Osteoblast (primary cell): ENCODE results near the gene UPK1A. TPM values are rescaled to one million over a fixed set of nuclear protein-coding genes. Genes with fewer than 3 reads are reported as not detected.

Source experiments
- DNase-seq: peaks from one replicate; pipeline ENCODE4 v3.0.0; 2011; ENCODE audit warnings: low spot score, mixed read lengths; ENCODE audit not compliant: insufficient read length; ENCODE audit errors: missing footprints
- H2AFZ ChIP-seq: 2 replicates; pipeline ENCODE4 v1.6.0; 2011; ENCODE audit warnings: mild to moderate bottlenecking, low read length
- H3K27ac ChIP-seq: 2 replicates; pipeline ENCODE4 v1.5.1; 2011; ENCODE audit warnings: mild to moderate bottlenecking, low read depth, low read length, moderate library complexity
- H3K27me3 ChIP-seq: 2 replicates; pipeline ENCODE4 v1.6.0; 2012; ENCODE audit warnings: mild to moderate bottlenecking, control low read depth, inconsistent platforms, low read length, moderate library complexity; ENCODE audit not compliant: insufficient read depth
- H3K36me3 ChIP-seq: 2 replicates; pipeline ENCODE4 v1.5.1; 2011; ENCODE audit warnings: mild to moderate bottlenecking, low read length, control low read depth, moderate library complexity; ENCODE audit not compliant: insufficient read depth
- H3K4me1 ChIP-seq: 2 replicates; pipeline ENCODE4 v1.5.1; 2011; ENCODE audit warnings: mild to moderate bottlenecking, low read length, control low read depth, moderate library complexity; ENCODE audit not compliant: insufficient read depth
- H3K4me2 ChIP-seq: 2 replicates; pipeline ENCODE4 v1.6.0; 2011; ENCODE audit warnings: mild to moderate bottlenecking, low read length; ENCODE audit not compliant: insufficient read depth
- H3K4me3 ChIP-seq: fragments of 200-600 bp; sonication (generic); 3 replicates; pipeline ENCODE4 v1.5.1; 2012; ENCODE audit warnings: mild to moderate bottlenecking, low read length, inconsistent platforms; ENCODE audit not compliant: insufficient read depth
- H3K79me2 ChIP-seq: 2 replicates; pipeline ENCODE4 v1.6.0; 2012; ENCODE audit warnings: mild to moderate bottlenecking, low read length, control low read depth, inconsistent platforms; ENCODE audit not compliant: insufficient read depth
- H3K9me3 ChIP-seq: 2 replicates; pipeline ENCODE4 v1.5.1; 2011; ENCODE audit warnings: low read depth, low read length, control low read depth
- H4K20me1 ChIP-seq: 2 replicates; pipeline ENCODE4 v1.6.0; 2012; ENCODE audit warnings: mild to moderate bottlenecking, low read length, control low read depth; ENCODE audit not compliant: insufficient read depth
- total RNA-seq: library from RNA; depleted of rRNA; stranded (reverse); fragments of >200 nt; gene quantifications from 2 replicates; pipeline ENCODE4 v1.2.3, GENCODE V29; 2012
- TF ChIP-seq, protein P1 (sequence below): IDR thresholded peaks from 2 replicates; pipeline ENCODE4 v1.5.1; 2011; ENCODE audit warnings: mild to moderate bottlenecking, low read depth, low read length, moderate library complexity; ENCODE audit errors: extremely low read depth

UPK1A gene
- total RNA-seq, 1 donor: not detected

DNA sequence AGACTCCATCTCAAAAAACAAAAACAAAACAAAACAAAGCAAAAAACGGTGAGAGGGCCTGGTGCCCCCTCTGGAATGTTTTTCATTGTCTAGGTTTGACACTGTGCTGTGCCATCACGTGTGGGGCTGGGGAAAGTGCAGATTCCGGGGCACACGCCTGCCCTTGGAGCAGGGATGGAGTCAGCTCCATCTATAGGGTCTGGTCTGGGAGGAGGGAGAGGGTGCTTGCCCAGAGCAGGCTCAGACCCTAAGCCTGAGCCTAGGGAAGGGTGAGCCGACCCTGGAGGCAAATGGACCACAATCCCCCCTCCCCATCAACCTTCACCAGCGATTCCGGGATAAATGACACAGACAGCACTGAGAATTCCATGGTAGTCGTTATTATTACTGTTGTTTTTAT lies 27.1 kb downstream of the UPK1A start:
- H2AFZ ChIP-seq: no peak overlapping the region
- no peak for DNase-seq
- no peaks in the 10 kb centered on the region for H3K27me3 ChIP-seq
- no peaks in the 10 kb centered on the region for H3K9me3 ChIP-seq
- no peaks in the 10 kb centered on the region for H3K36me3 ChIP-seq
- no peak overlapping the region for H3K27ac ChIP-seq
- no peak overlapping the region for H3K4me3 ChIP-seq
- TF ChIP-seq, protein P1, sequence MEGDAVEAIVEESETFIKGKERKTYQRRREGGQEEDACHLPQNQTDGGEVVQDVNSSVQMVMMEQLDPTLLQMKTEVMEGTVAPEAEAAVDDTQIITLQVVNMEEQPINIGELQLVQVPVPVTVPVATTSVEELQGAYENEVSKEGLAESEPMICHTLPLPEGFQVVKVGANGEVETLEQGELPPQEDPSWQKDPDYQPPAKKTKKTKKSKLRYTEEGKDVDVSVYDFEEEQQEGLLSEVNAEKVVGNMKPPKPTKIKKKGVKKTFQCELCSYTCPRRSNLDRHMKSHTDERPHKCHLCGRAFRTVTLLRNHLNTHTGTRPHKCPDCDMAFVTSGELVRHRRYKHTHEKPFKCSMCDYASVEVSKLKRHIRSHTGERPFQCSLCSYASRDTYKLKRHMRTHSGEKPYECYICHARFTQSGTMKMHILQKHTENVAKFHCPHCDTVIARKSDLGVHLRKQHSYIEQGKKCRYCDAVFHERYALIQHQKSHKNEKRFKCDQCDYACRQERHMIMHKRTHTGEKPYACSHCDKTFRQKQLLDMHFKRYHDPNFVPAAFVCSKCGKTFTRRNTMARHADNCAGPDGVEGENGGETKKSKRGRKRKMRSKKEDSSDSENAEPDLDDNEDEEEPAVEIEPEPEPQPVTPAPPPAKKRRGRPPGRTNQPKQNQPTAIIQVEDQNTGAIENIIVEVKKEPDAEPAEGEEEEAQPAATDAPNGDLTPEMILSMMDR: no peak
- no peak overlapping the region for H3K4me2 ChIP-seq
- no peaks in the 10 kb centered on the region for H4K20me1 ChIP-seq
- H3K79me2 ChIP-seq: no peaks in the 10 kb centered on the region
- H3K4me1 ChIP-seq: no peaks in the 10 kb centered on the region

DNA sequence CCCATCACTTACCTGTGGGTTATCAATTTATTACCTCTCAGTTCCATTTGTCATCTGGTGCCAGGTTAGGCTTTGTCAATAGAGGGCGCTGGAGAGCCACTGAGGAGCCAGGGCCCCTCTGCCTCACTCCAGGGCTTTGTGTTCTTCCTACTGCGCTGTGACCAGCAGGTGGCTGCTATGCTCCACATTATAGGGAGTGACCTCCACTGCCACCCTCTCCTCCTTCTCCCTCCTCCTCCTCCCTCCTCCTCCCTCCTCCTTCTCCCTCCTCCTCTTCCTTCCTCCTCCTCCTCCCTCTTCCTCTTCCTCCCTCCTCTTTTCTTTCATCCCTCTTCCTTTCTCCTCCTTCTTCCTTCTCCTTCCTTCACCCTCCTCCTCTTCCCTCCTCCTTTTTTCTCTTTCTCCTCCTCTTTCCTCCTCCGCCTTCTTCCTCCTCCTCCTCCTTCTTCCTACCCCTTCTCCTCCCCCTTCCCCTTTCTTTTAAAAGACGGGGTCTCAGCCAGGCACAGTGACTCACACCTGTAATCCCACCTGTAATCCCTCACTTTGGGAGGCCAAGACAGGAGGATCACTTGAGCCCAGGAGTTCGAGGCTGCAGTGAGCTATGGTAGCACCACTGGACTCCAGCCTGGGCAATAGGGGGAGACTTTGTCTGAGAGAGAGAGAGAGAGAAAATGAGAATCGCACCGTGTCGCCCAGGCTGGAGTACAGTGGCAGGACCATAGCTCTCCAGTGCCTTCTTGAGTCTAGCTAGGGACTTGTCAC lies 27.7 kb downstream of the UPK1A start:
- no peaks in the 10 kb centered on the region for H3K79me2 ChIP-seq
- peak; percentile 97 for DNase-seq
- H3K27ac ChIP-seq: no peak overlapping the region

DNA sequence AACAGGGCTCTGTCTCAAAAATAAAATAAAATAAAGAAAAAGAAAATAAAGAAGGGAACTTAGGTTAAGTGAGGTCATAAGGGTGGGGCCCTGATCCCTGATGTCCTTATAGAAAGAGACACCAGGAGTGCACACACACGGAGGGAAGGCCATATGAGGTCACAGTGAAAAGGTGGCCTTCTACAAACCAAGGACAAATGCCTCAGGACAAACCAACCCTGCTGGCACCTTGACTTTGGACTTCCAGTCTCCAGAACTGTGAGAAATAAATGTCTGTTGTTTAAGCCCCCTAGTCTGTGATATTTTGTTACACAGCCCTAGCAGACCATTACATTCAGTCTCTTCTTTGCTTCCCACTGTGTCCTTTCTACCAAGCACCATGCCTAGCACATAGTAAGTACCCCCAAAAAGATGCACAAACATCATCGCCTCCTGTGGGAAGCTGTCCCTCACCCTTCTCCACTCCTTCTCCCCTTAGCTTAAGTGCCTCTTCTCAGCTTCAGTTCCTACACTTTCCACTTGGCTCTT lies 29.6 kb downstream of the UPK1A start:
- H3K27ac ChIP-seq: no peak overlapping the region
- H3K36me3 ChIP-seq: no peaks in the 10 kb centered on the region
- no peaks in the 10 kb centered on the region for H3K79me2 ChIP-seq
- H3K4me2 ChIP-seq: no peak overlapping the region
- no peak for DNase-seq
- H2AFZ ChIP-seq: no peak overlapping the region
- H3K27me3 ChIP-seq: no peaks in the 10 kb centered on the region
- H3K4me3 ChIP-seq: no peak overlapping the region
- no peaks in the 10 kb centered on the region for H3K9me3 ChIP-seq
- H3K4me1 ChIP-seq: no peaks in the 10 kb centered on the region
- H4K20me1 ChIP-seq: no peaks in the 10 kb centered on the region
- TF ChIP-seq, protein P1: no peak

More for the DNA sequence above, 27.7 kb downstream of the UPK1A start:
- no peak overlapping the region for H3K4me3 ChIP-seq
- H3K4me1 ChIP-seq: no peaks in the 10 kb centered on the region
- H3K4me2 ChIP-seq: no peak overlapping the region
- no peaks in the 10 kb centered on the region for H3K36me3 ChIP-seq
- no peaks in the 10 kb centered on the region for H3K27me3 ChIP-seq
- no peak overlapping the region for H2AFZ ChIP-seq
- TF ChIP-seq, protein P1: peak; percentile 99
- H3K9me3 ChIP-seq: no peaks in the 10 kb centered on the region
- no peaks in the 10 kb centered on the region for H4K20me1 ChIP-seq

DNA sequence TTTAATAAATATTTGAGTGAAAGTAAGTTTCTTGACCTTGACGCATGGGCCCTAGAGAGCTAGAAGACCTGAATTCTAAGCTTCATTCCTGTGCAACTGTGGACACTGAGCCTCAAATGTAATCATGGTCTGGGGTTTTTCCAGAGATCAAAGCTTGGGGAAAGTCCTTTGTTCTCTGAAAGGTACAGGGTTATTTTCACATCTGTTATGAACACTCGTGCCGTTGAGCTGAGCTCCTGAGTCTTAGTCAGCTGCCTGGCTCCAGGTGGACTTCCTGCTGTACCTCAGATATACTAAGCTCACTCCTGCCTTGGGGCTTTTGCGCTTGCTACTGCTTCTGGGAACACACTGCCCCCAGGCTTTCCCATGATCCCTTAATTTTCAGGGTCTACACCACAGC lies 30.5 kb downstream of the UPK1A start:
- H3K27ac ChIP-seq: no peak overlapping the region
- no peak overlapping the region for H3K4me2 ChIP-seq
- no peaks in the 10 kb centered on the region for H3K4me1 ChIP-seq
- no peaks in the 10 kb centered on the region for H3K36me3 ChIP-seq
- no peaks in the 10 kb centered on the region for H3K9me3 ChIP-seq
- no peaks in the 10 kb centered on the region for H3K27me3 ChIP-seq
- no peak overlapping the region for H3K4me3 ChIP-seq
- H4K20me1 ChIP-seq: no peaks in the 10 kb centered on the region
- DNase-seq: no peak
- no peaks in the 10 kb centered on the region for H3K79me2 ChIP-seq
- no peak overlapping the region for H2AFZ ChIP-seq
- TF ChIP-seq, protein P1: no peak
